Suprapubic skin (tissue), 4 donors: ENCODE results near the gene ANK2.

Experiments used
- CTCF ChIP-seq, 2 donors: fragments of 200-600 bp in 1 of 2; fragments of 450-650 bp in 1 of 2; sonication (generic) in 1 of 2; IDR thresholded peaks; one replicate each; pipeline ENCODE4 v1.5.1; 2016 to 2019; ENCODE audit warnings: antibody characterized with exemption in 2 of 2, mild to moderate bottlenecking in 1 of 2, moderate library complexity in 1 of 2
- EP300 ChIP-seq: sonication (generic); formaldehyde crosslinking; IDR thresholded peaks from one replicate; pipeline ENCODE4 v1.6.1; 2017; ENCODE audit warnings: antibody characterized with exemption
- POLR2A ChIP-seq, 2 donors: fragments of 450-650 bp; IDR thresholded peaks; one replicate each; pipeline ENCODE4 v1.6.1; 2017; ENCODE audit warnings: antibody characterized with exemption in 2 of 2, mild to moderate bottlenecking in 2 of 2, moderate library complexity in 2 of 2
- POLR2AphosphoS5 ChIP-seq, 3 donors: sonication (generic); formaldehyde crosslinking; IDR thresholded peaks; one replicate each; pipeline ENCODE4 v1.6.1; 2017; ENCODE audit warnings: antibody characterized with exemption in 3 of 3

- no peak for TF ChIP-seq CTCF (IDR thresholded peaks at IDR 0.05)
- no peak for TF ChIP-seq POLR2A (IDR thresholded peaks at IDR 0.05)
- TF ChIP-seq POLR2AphosphoS5 (IDR thresholded peaks at IDR 0.05) = no peak
- no peak for TF ChIP-seq EP300
Observed at GRCh38 chr4:113303315-113303714, 253.9 kb downstream of the ANK2 start.
